Measurements from ENCODE around the gene ALK.

ALK gene

DNA sequence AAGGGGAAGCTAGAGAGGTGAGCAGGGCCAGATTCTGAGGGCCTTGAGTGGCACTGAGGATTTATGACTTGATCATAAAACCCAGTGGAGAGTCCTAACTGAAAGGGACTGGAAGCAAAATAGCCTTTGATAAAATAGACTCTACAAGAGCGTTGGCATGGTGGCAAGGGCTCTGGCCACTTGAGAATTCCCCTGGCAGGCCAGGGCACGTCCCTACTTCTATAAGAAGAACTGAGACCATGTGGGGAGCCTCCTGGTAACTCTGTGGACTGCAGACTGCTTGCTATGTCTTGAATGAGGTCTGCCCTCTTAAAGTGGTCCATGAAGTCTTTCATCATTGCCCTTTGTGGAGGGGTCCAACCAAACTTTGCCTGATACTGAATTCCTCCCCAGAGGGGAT, 324.8 kb downstream of the ALK start:
- TF ChIP-seq, protein P1, sequence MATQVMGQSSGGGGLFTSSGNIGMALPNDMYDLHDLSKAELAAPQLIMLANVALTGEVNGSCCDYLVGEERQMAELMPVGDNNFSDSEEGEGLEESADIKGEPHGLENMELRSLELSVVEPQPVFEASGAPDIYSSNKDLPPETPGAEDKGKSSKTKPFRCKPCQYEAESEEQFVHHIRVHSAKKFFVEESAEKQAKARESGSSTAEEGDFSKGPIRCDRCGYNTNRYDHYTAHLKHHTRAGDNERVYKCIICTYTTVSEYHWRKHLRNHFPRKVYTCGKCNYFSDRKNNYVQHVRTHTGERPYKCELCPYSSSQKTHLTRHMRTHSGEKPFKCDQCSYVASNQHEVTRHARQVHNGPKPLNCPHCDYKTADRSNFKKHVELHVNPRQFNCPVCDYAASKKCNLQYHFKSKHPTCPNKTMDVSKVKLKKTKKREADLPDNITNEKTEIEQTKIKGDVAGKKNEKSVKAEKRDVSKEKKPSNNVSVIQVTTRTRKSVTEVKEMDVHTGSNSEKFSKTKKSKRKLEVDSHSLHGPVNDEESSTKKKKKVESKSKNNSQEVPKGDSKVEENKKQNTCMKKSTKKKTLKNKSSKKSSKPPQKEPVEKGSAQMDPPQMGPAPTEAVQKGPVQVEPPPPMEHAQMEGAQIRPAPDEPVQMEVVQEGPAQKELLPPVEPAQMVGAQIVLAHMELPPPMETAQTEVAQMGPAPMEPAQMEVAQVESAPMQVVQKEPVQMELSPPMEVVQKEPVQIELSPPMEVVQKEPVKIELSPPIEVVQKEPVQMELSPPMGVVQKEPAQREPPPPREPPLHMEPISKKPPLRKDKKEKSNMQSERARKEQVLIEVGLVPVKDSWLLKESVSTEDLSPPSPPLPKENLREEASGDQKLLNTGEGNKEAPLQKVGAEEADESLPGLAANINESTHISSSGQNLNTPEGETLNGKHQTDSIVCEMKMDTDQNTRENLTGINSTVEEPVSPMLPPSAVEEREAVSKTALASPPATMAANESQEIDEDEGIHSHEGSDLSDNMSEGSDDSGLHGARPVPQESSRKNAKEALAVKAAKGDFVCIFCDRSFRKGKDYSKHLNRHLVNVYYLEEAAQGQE (IDR thresholded peaks at IDR 0.05; ENCODE audit: low read depth), result no peak
- no peak for TF ChIP-seq CREB1 (IDR thresholded peaks at IDR 0.05; ENCODE audit: low read depth)
- no peak for TF ChIP-seq TEAD4 (IDR thresholded peaks at IDR 0.05)

DNA sequence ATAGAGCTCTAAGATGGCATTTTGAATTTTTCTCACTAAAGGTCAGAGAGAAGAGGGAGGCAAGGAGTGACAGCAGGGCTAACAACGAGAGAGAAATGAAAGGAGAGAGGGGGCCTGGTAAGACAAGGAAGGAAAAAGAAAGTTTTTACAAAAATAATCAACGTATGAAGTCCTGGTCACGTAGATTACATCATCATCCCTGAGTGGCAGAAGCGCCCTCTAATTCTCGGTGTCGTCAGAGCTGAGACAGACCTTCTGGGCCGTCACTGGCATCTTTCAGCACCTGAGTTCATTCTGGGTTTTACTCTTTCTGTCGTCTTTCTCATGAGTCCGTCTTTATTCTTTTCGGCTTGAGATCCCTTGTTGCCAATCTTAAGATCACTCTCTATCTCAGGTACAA, 329.8 kb downstream of the ALK start:
- TF ChIP-seq, protein P2, sequence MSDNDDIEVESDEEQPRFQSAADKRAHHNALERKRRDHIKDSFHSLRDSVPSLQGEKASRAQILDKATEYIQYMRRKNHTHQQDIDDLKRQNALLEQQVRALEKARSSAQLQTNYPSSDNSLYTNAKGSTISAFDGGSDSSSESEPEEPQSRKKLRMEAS (IDR thresholded peaks at IDR 0.05), result no peak
- TF ChIP-seq YY1 (IDR thresholded peaks at IDR 0.05; ENCODE audit: low read depth), result no peak
- no peak for TF ChIP-seq TEAD4 (IDR thresholded peaks at IDR 0.05)
- TF ChIP-seq USF1 (IDR thresholded peaks at IDR 0.05), result no peak
- no peak for TF ChIP-seq TCF12 (IDR thresholded peaks at IDR 0.05; ENCODE audit: low read depth)
- no peak for TF ChIP-seq ZBTB7A (IDR thresholded peaks at IDR 0.05; ENCODE audit: low read depth)
- no peak for TF ChIP-seq CREB1 (IDR thresholded peaks at IDR 0.05; ENCODE audit: low read depth)
- no peak for TF ChIP-seq EP300 (IDR thresholded peaks at IDR 0.05; ENCODE audit: borderline replicate concordance)
- TF ChIP-seq NFIC (IDR thresholded peaks at IDR 0.05), result no peak
- TF ChIP-seq, protein P1 (IDR thresholded peaks at IDR 0.05; ENCODE audit: low read depth), result no peak
- TF ChIP-seq CEBPB (IDR thresholded peaks at IDR 0.05), result no peak
- TF ChIP-seq EGR1 (IDR thresholded peaks at IDR 0.05), result no peak
- TF ChIP-seq TAF1 (IDR thresholded peaks at IDR 0.05; ENCODE audit: low read depth), result no peak
- TF ChIP-seq RAD21 (IDR thresholded peaks at IDR 0.05; ENCODE audit: low read depth), result no peak

DNA sequence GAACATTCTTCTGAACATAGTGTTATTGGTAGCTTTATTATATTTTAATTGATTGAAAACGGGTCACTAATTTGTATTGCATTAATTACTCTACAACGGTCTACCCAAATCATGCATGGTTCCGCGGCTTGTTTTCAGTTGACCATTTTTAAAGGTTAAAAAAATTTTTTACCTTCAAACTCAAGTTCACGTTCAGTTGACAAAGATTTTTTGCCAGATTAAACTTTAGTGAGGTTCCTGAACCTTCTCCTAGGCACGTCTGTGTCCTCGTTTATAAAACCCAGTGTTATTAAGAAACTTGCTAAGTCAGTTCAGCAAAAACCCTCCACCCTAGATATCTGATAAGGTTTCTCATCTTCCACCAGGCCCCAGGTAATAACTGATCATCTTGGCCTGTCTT, 331.2 kb downstream of the ALK start:
- TF ChIP-seq CEBPB (IDR thresholded peaks at IDR 0.05) (no peak), EP300 (IDR thresholded peaks at IDR 0.05; ENCODE audit: borderline replicate concordance) (no peak), YY1 (IDR thresholded peaks at IDR 0.05; ENCODE audit: low read depth) (no peak)
- TF ChIP-seq, protein P1 (IDR thresholded peaks at IDR 0.05; ENCODE audit: low read depth), result no peak

DNA sequence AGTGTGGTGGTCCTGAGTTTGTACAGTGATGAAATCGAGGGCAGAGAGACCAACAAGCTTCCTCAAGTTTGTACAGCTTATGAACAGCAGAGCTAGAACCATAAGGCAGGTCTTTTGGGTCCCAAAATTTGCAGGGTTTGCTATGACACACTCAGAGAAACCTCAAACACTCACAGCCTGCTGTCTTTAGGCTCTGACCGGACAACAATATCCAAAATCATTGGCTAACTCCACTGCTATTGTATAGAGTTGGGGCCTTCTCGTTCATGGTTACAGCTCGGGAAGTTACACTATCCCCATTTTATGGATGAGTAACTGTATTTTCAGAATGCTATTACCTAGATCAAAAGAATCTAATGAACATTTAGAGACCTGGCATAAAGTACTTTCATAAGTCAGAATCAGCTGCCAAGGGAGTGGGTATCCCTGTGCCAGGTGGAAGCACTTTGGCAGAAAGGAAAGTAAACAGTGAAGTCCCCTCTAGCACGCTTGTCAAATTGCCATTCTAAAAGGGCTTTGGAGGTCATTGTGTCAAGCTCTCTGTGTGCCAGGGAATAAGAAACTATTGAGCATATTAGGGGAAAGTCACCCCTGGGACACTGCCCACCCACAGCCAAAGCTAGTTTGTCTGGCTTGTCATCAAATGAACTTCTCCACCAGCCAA, 331.8 kb downstream of the ALK start:
- TF ChIP-seq CREB1 (IDR thresholded peaks at IDR 0.05; ENCODE audit: low read depth) (no peak), TCF12 (IDR thresholded peaks at IDR 0.05; ENCODE audit: low read depth) (no peak), ZBTB7A (IDR thresholded peaks at IDR 0.05; ENCODE audit: low read depth) (no peak), USF1 (IDR thresholded peaks at IDR 0.05) (no peak), FOXM1 (IDR thresholded peaks at IDR 0.05; ENCODE audit: borderline replicate concordance, low read depth) (no peak), YY1 (IDR thresholded peaks at IDR 0.05; ENCODE audit: low read depth) (no peak), NFIC (IDR thresholded peaks at IDR 0.05) (no peak), EP300 (IDR thresholded peaks at IDR 0.05; ENCODE audit: borderline replicate concordance) (no peak), CEBPB (IDR thresholded peaks at IDR 0.05) (no peak)
- TF ChIP-seq, protein P1 (IDR thresholded peaks at IDR 0.05; ENCODE audit: low read depth), result no peak
- TF ChIP-seq, protein P2 (IDR thresholded peaks at IDR 0.05), result no peak

Measured in Ishikawa (cell line).